HepG2 (cell line): ENCODE results near the gene IRF2BPL. TPM values are rescaled to one million over a fixed set of nuclear protein-coding genes. Genes with fewer than 3 reads are reported as not detected.
A peak's percentile ranks its signal among the peaks of the same experiment; 100 is the strongest.

Experiments used
- AKAP8 ChIP-seq: sonication (generic); formaldehyde crosslinking; IDR thresholded peaks from 2 replicates; pipeline ENCODE4 v1.5.1; 2020; ENCODE audit warnings: mild to moderate bottlenecking, missing genetic modification reagents
- ARNTL ChIP-seq: sonication (generic); formaldehyde crosslinking; IDR thresholded peaks from 2 replicates; pipeline ENCODE4 v1.4.0; 2020; ENCODE audit warnings: mild to moderate bottlenecking, missing genetic modification reagents
- CAMTA2 ChIP-seq: sonication (generic); formaldehyde crosslinking; IDR thresholded peaks from 2 replicates; pipeline ENCODE4 v1.4.0; 2020; ENCODE audit warnings: mild to moderate bottlenecking, missing genetic modification reagents, borderline replicate concordance
- CBX5 ChIP-seq: sonication (generic); formaldehyde crosslinking; IDR thresholded peaks from 2 replicates; pipeline ENCODE4 v1.4.0; 2020; ENCODE audit warnings: missing genetic modification reagents, borderline replicate concordance
- E2F1 ChIP-seq: sonication (generic); formaldehyde crosslinking; IDR thresholded peaks from 2 replicates; pipeline ENCODE4 v1.5.0; 2020; ENCODE audit warnings: missing genetic modification reagents
- ELK4 ChIP-seq: sonication (generic); formaldehyde crosslinking; IDR thresholded peaks from 2 replicates; pipeline ENCODE4 v1.9.0; 2021; ENCODE audit warnings: missing genetic modification reagents, borderline replicate concordance
- HNRNPH1 ChIP-seq: fragments of 200-400 bp; formaldehyde crosslinking; optimal IDR thresholded peaks from 2 replicates; pipeline ENCODE3; 2017; ENCODE audit warnings: mild to moderate bottlenecking, low read depth, low read length
- JDP2 ChIP-seq: sonication (generic); formaldehyde crosslinking; IDR thresholded peaks from 2 replicates; pipeline ENCODE4 v1.8.1; 2022; ENCODE audit warnings: missing genetic modification reagents, borderline replicate concordance
- MXD1 ChIP-seq: sonication (generic); formaldehyde crosslinking; IDR thresholded peaks from 2 replicates; pipeline ENCODE4 v1.4.0; 2020; ENCODE audit warnings: mild to moderate bottlenecking, missing genetic modification reagents
- NFE2L2 ChIP-seq: fragments of 150-350 bp; IDR thresholded peaks from 2 replicates; pipeline ENCODE4 v1.6.1; 2014; ENCODE audit warnings: low read length
- NPAS2 ChIP-seq: sonication (generic); formaldehyde crosslinking; IDR thresholded peaks from 2 replicates; pipeline ENCODE4 v1.8.0; 2022; ENCODE audit warnings: mild to moderate bottlenecking, missing genetic modification reagents, borderline replicate concordance
- RBM39 ChIP-seq: fragments of 200-400 bp; formaldehyde crosslinking; IDR thresholded peaks from one replicate; pipeline ENCODE4 v1.6.1; 2018; ENCODE audit warnings: antibody characterized with exemption, mild to moderate bottlenecking, low read depth, low read length; ENCODE audit not compliant: poor library complexity, severe bottlenecking
- SMARCC2 ChIP-seq: fragments of 450-650 bp; IDR thresholded peaks from 2 replicates; pipeline ENCODE4 v1.6.1; 2017; ENCODE audit warnings: antibody characterized with exemption, mild to moderate bottlenecking
- TBP ChIP-seq: sonication (generic); formaldehyde crosslinking; IDR thresholded peaks from 2 replicates; pipeline ENCODE4 v1.5.0; 2020; ENCODE audit warnings: missing genetic modification reagents
- TCF7 ChIP-seq: sonication (generic); IDR thresholded peaks from 2 replicates; pipeline ENCODE4 v1.6.1; 2016; ENCODE audit warnings: antibody characterized with exemption, low read depth
- ZBTB34 ChIP-seq: sonication (generic); formaldehyde crosslinking; IDR thresholded peaks from 2 replicates; pipeline ENCODE4 v1.8.0; 2022; ENCODE audit warnings: mild to moderate bottlenecking, missing genetic modification reagents
- ZBTB46 ChIP-seq: sonication (generic); formaldehyde crosslinking; IDR thresholded peaks from 2 replicates; pipeline ENCODE4 v1.4.0; 2020; ENCODE audit warnings: mild to moderate bottlenecking, missing genetic modification reagents, borderline replicate concordance
- ZC3H13 ChIP-seq: sonication (generic); formaldehyde crosslinking; IDR thresholded peaks from 2 replicates; pipeline ENCODE4 v1.8.1; 2023; ENCODE audit warnings: mild to moderate bottlenecking, missing genetic modification reagents, moderate library complexity
- ZNF143 ChIP-seq: sonication (generic); formaldehyde crosslinking; IDR thresholded peaks from 2 replicates; pipeline ENCODE4 v1.4.0; 2020; ENCODE audit warnings: missing genetic modification reagents
- ZNF230 ChIP-seq: sonication (generic); formaldehyde crosslinking; IDR thresholded peaks from 2 replicates; pipeline ENCODE4 v1.4.0; 2020; ENCODE audit warnings: mild to moderate bottlenecking, missing genetic modification reagents
- ZNF282 ChIP-seq: fragments of 450-650 bp; IDR thresholded peaks from 2 replicates; pipeline ENCODE4 v1.6.1; 2018; ENCODE audit not compliant: partially characterized antibody
- ZNF484 ChIP-seq: sonication (generic); formaldehyde crosslinking; IDR thresholded peaks from 2 replicates; pipeline ENCODE4 v1.5.1; 2020; ENCODE audit warnings: mild to moderate bottlenecking, low read depth, missing genetic modification reagents, borderline replicate concordance
- ZNF598 ChIP-seq: sonication (generic); formaldehyde crosslinking; IDR thresholded peaks from 2 replicates; pipeline ENCODE4 v1.5.1; 2020; ENCODE audit warnings: mild to moderate bottlenecking, missing genetic modification reagents, borderline replicate concordance
- ZNF772 ChIP-seq: sonication (generic); formaldehyde crosslinking; IDR thresholded peaks from 2 replicates; pipeline ENCODE4 v1.5.0; 2020; ENCODE audit warnings: mild to moderate bottlenecking, missing genetic modification reagents
- ZNF83 ChIP-seq: sonication (generic); formaldehyde crosslinking; IDR thresholded peaks from 2 replicates; pipeline ENCODE4 v1.4.0; 2020; ENCODE audit warnings: missing genetic modification reagents, mild to moderate bottlenecking, borderline replicate concordance
- polyA plus RNA-seq, 8 experiments: library from polyadenylated mRNA; depleted of rRNA in 3 of 8; stranded (reverse) in 7 of 8; unstranded in 1 of 8; fragments of >200 nt; fragmentation: Illumina TruSeq in 4 of 8; extraction: Trizol in 4 of 8; gene quantifications; 2 replicates each; pipeline versions ENCODE4 v1.2.1 to v1.2.3, GENCODE V29; 2011 to 2016; ENCODE audit warnings: low read depth in 4 of 8, missing spikeins in 1 of 8, mixed read lengths in 1 of 8; ENCODE audit not compliant: insufficient read depth in 1 of 8
- total RNA-seq, 5 experiments: library from RNA; depleted of rRNA; stranded (reverse); fragments of >200 nt; fragmentation: Illumina TruSeq; extraction: Trizol; gene quantifications; 2 replicates each; pipeline ENCODE4 v1.2.3, GENCODE V29; 2016; ENCODE audit warnings: low read depth in 1 of 5

IRF2BPL gene
- total and polyA plus RNA-seq, 2 of the 13 experiments (the other 11 are each of a cell fraction or from before 2014, with no cell fraction given), result 6.6 to 8.4 TPM

- no peak for TF ChIP-seq RBM39
- no peak for TF ChIP-seq ZNF484 (CRISPR knock-in tag)
- TF ChIP-seq ZC3H13, result no peak
- no peak for TF ChIP-seq ZNF772
- TF ChIP-seq ZNF598, result no peak
- no peak for TF ChIP-seq ZBTB46 (CRISPR knock-in tag)
- TF ChIP-seq TCF7, result 0 out of 2 replicates have a peak, but pooled peaks have one; percentile 32
- TF ChIP-seq E2F1 (CRISPR knock-in tag), result no peak
- TF ChIP-seq ELK4, result no peak
- peak; percentile 90 for TF ChIP-seq ZBTB34 (CRISPR knock-in tag)
- TF ChIP-seq CBX5 (CRISPR knock-in tag), result 0 out of 2 replicates have a peak, but pooled peaks have one; percentile 15
- TF ChIP-seq TBP (CRISPR knock-in tag), result no peak
- TF ChIP-seq CAMTA2 (CRISPR knock-in tag), result no peak
- no peak for TF ChIP-seq SMARCC2
- TF ChIP-seq NFE2L2, result no peak
- TF ChIP-seq ZNF230 (CRISPR knock-in tag), result no peak
- TF ChIP-seq ZNF282, result no peak
- no peak for TF ChIP-seq MXD1 (CRISPR knock-in tag)
- TF ChIP-seq ARNTL, result no peak
- TF ChIP-seq JDP2 (CRISPR knock-in tag), result no peak; the same call in 1 of the 2 replicates
- no peak for TF ChIP-seq ZNF83 (CRISPR knock-in tag)
- TF ChIP-seq ZNF143 (CRISPR knock-in tag), result no peak
- TF ChIP-seq AKAP8, result no peak
- no peak for TF ChIP-seq NPAS2 (CRISPR knock-in tag)
- TF ChIP-seq HNRNPH1, result no peak
Measured at GRCh38 chr14:77043177-77043983, 14.9 kb upstream of the IRF2BPL start (continued).
